Ectodermal cell (in vitro differentiated cells): Measurements from ENCODE around the gene ACAP3.

Experiments used
- H3K27ac ChIP-seq: 2 replicates; pipeline ENCODE4 v1.7.0; 2013; ENCODE audit warnings: mild to moderate bottlenecking, low read depth, low read length; ENCODE audit not compliant: insufficient read depth, poor library complexity, severe bottlenecking
- H3K27me3 ChIP-seq: 2 replicates; pipeline ENCODE4 v1.7.0; 2013; ENCODE audit warnings: mild to moderate bottlenecking, low read length; ENCODE audit not compliant: insufficient read depth, control insufficient read depth, poor library complexity, severe bottlenecking
- H3K36me3 ChIP-seq: one replicate; pipeline ENCODE4 v1.7.0; 2013; ENCODE audit warnings: low read length; ENCODE audit not compliant: control insufficient read depth, insufficient read depth
- H3K4me1 ChIP-seq: one replicate; pipeline ENCODE4 v1.7.0; 2013; ENCODE audit warnings: low read length; ENCODE audit not compliant: control insufficient read depth, insufficient read depth
- H3K4me3 ChIP-seq: 2 replicates; pipeline ENCODE4 v1.7.0; 2013; ENCODE audit warnings: low read depth, low read length, control low read depth; ENCODE audit not compliant: insufficient read depth
- H3K9me3 ChIP-seq: 2 replicates; pipeline ENCODE4 v1.7.0; 2013; ENCODE audit warnings: mild to moderate bottlenecking, low read length, moderate library complexity; ENCODE audit not compliant: control insufficient read depth
- WGBS, 2 experiments: methylation state at CpG; one replicate each; pipeline ENCODE4 v1.1.7; 2013; ENCODE audit warnings: missing lambda C conversion rate in 2 of 2; 5-methylcytosine and 5-hydroxymethylcytosine counted together

ACAP3 gene

GRCh38 chr1:1328254-1328653 lies 20.5 kb upstream of the ACAP3 start:
- Histone ChIP-seq H3K36me3 (no peaks in the 10 kb centered on the region), H3K27ac (no peak overlapping the region), H3K4me3 (no peak overlapping the region), H3K27me3 (no peaks in the 10 kb centered on the region), H3K4me1 (peaks cover 4% of the 10 kb centered on the region), H3K9me3 (no peaks in the 10 kb centered on the region)
- 93 to 94% methylated on average over 15 of the region's 15 CpGs for WGBS, 2 experiments

- no peaks in the 10 kb centered on the region for H3K36me3 ChIP-seq
- H3K4me1 ChIP-seq = peaks cover 4% of the 10 kb centered on the region
- H3K27me3 ChIP-seq = no peaks in the 10 kb centered on the region
- WGBS, 2 experiments = 93 to 94% methylated on average over 40 of the region's 40 CpGs
- H3K27ac ChIP-seq = no peak overlapping the region
- no peak overlapping the region for H3K4me3 ChIP-seq
- H3K9me3 ChIP-seq = no peaks in the 10 kb centered on the region
These were observed 19.6 kb upstream of the ACAP3 start for GRCh38 chr1:1327291-1327690.

GRCh38 chr1:1326075-1326605 lies 18.4 kb upstream of the ACAP3 start:
- no peak overlapping the region for H3K27ac ChIP-seq
- H3K27me3 ChIP-seq = no peaks in the 10 kb centered on the region
- no peak overlapping the region for H3K4me3 ChIP-seq
- no peaks in the 10 kb centered on the region for H3K9me3 ChIP-seq
- H3K36me3 ChIP-seq = peaks cover under 1% of the 10 kb centered on the region
- peaks cover 4% of the 10 kb centered on the region for H3K4me1 ChIP-seq
- 92 to 95% methylated on average over 8 of the region's 8 CpGs for WGBS, 2 experiments

- Histone ChIP-seq H3K4me3 (peak overlapping the region; percentile 81), H3K27ac (no peak overlapping the region), H3K36me3 (peaks cover 7% of the 10 kb centered on the region), H3K9me3 (no peaks in the 10 kb centered on the region), H3K27me3 (no peaks in the 10 kb centered on the region), H3K4me1 (peaks cover 4% of the 10 kb centered on the region)
- WGBS, 2 experiments = 83 to 87% methylated on average over 16 of the region's 16 CpGs
These were observed 17.8 kb upstream of the ACAP3 start for GRCh38 chr1:1325288-1326074.

GRCh38 chr1:1324524-1325287 lies 17.0 kb upstream of the ACAP3 start, which contains the start of the genes CPTP and INTS11:
CPTP (plus strand) TSS chr1:1324802; CDS start chr1:1326911, 2,109 bp downstream.
INTS11 (minus strand) TSS chr1:1324660; CDS start chr1:1324608, 52 bp downstream.
- Histone ChIP-seq H3K4me1 (peaks cover 4% of the 10 kb centered on the region), H3K36me3 (peaks cover 8% of the 10 kb centered on the region), H3K9me3 (no peaks in the 10 kb centered on the region), H3K27ac (no peak within 1 kb of the TSS), H3K4me3 (peak within 1 kb of the TSS; percentile 81), H3K27me3 (no peaks in the 10 kb centered on the region)
- 1% methylated on average over 84 of the region's 84 CpGs for WGBS, 2 experiments

- no peak overlapping the region for H3K27ac ChIP-seq
- WGBS, 2 experiments = 1% methylated on average over 40 of the region's 41 CpGs
- H3K9me3 ChIP-seq = no peaks in the 10 kb centered on the region
- peak overlapping the region; percentile 81 for H3K4me3 ChIP-seq
- peaks cover 13% of the 10 kb centered on the region for H3K36me3 ChIP-seq
- H3K27me3 ChIP-seq = no peaks in the 10 kb centered on the region
- peaks cover 4% of the 10 kb centered on the region for H3K4me1 ChIP-seq
These were observed 16.4 kb upstream of the ACAP3 start for GRCh38 chr1:1324084-1324523.

- H3K4me3 ChIP-seq = no peak overlapping the region
- WGBS, 2 experiments = 94 to 97% methylated on average over 10 of the region's 10 CpGs
- H3K27me3 ChIP-seq = no peaks in the 10 kb centered on the region
These were observed 15.2 kb upstream of the ACAP3 start for GRCh38 chr1:1322952-1323351.

GRCh38 chr1:1322418-1322817 lies 14.7 kb upstream of the ACAP3 start:
- 94 to 95% methylated on average over 8 of the region's 14 CpGs for WGBS, 2 experiments
- H3K4me1 ChIP-seq = peaks cover 4% of the 10 kb centered on the region
- H3K9me3 ChIP-seq = no peaks in the 10 kb centered on the region
- no peak overlapping the region for H3K4me3 ChIP-seq
- no peaks in the 10 kb centered on the region for H3K27me3 ChIP-seq
- no peak overlapping the region for H3K27ac ChIP-seq
- H3K36me3 ChIP-seq = peaks cover 17% of the 10 kb centered on the region

More at GRCh38 chr1:1322952-1323351, 15.2 kb upstream of the ACAP3 start:
- Histone ChIP-seq H3K4me1 (peaks cover 4% of the 10 kb centered on the region), H3K9me3 (no peaks in the 10 kb centered on the region), H3K27ac (no peak overlapping the region), H3K36me3 (peaks cover 17% of the 10 kb centered on the region)

- H3K4me3 ChIP-seq = no peak overlapping the region
- no peaks in the 10 kb centered on the region for H3K27me3 ChIP-seq
- WGBS, 2 experiments = 94 to 95% methylated on average over 8 of the region's 8 CpGs
- H3K27ac ChIP-seq = no peak overlapping the region
- peaks cover 4% of the 10 kb centered on the region for H3K4me1 ChIP-seq
- peaks cover 17% of the 10 kb centered on the region for H3K36me3 ChIP-seq
- no peaks in the 10 kb centered on the region for H3K9me3 ChIP-seq
These were observed 13.7 kb upstream of the ACAP3 start for GRCh38 chr1:1321477-1321876.
